Measurements from ENCODE around the gene C1QL2. TPM values are rescaled to one million over a fixed set of nuclear protein-coding genes. Genes with fewer than 3 reads are reported as not detected.

Gene C1QL2
- total RNA-seq, 1 experiment from 2014 or later, result not detected

- RAD21 ChIA-PET (ENCODE audit: low non-redundant PET in 1 of 2, low total read pairs in 2 of 2, uncharacterized antibody in 2 of 2, unreplicated experiment in 2 of 2), result no interaction called here
- ATAC-seq, result no peak
- no peak for DNase-seq (ENCODE audit: low read depth, low spot score)
- peaks cover 18% of the 10 kb centered on the region; the same call in 1 of the 2 replicates for H3K27me3 ChIP-seq (ENCODE audit: insufficient read depth, low read length)
- BruUV-seq (replicated peaks), result no TSS peak
- H3K9me2 ChIP-seq (ENCODE audit: insufficient read depth), result no peaks in the 10 kb centered on the region
- H3K27ac ChIP-seq (ENCODE audit: low read depth, low read length), result no peak overlapping the region
- no peak overlapping the region for H2AFZ ChIP-seq (ENCODE audit: low read depth, low read length, poor library complexity, severe bottlenecking)
- no peaks in the 10 kb centered on the region for H3K36me3 ChIP-seq (ENCODE audit: control insufficient read depth in 1 of 2, insufficient read depth in 2 of 2, low read length in 2 of 2)
- H3K79me2 ChIP-seq (ENCODE audit: insufficient read depth, low read length), result no peaks in the 10 kb centered on the region
- TF ChIP-seq RAD21 (IDR thresholded peaks at IDR 0.05; ENCODE audit: low read depth) (no peak), YY1 (IDR thresholded peaks at IDR 0.05; ENCODE audit: extremely low read depth, insufficient replicate concordance, low read depth, low read length) (no peak), TCF7L2 (IDR thresholded peaks at IDR 0.05; ENCODE audit: borderline replicate concordance, extremely low read depth, insufficient read depth, insufficient read length) (no peak), REST (IDR thresholded peaks at IDR 0.05; ENCODE audit: low read depth) (no peak), ATF3 (IDR thresholded peaks at IDR 0.05) (no peak), POLR2A (IDR thresholded peaks at IDR 0.05; ENCODE audit: borderline replicate concordance, extremely low read depth, insufficient read depth, insufficient read length) (no peak), ZFX (IDR thresholded peaks at IDR 0.05) (no peak), EGR1 (IDR thresholded peaks at IDR 0.05; ENCODE audit: low read depth) (no peak), ELF1 (IDR thresholded peaks at IDR 0.05; ENCODE audit: borderline replicate concordance, low read depth) (no peak), MAX (IDR thresholded peaks at IDR 0.05) (no peak), SP1 (IDR thresholded peaks at IDR 0.05; ENCODE audit: low read depth) (no peak), FOSL1 (IDR thresholded peaks at IDR 0.05; ENCODE audit: low read depth) (no peak), ZBTB33 (IDR thresholded peaks at IDR 0.05; ENCODE audit: extremely low read depth, insufficient replicate concordance, low read length) (no peak), POLR2AphosphoS5 (IDR thresholded peaks at IDR 0.05; ENCODE audit: low read depth, low read length) (no peak), JUND (IDR thresholded peaks at IDR 0.05) (no peak)
- H3K4me2 ChIP-seq (ENCODE audit: low read length), result no peak overlapping the region
- CTCF ChIA-PET, result no interaction called here
- H3K9me3 ChIP-seq (ENCODE audit: control insufficient read depth in 1 of 2, insufficient read depth in 1 of 2, low read depth in 1 of 2, low read length in 2 of 2), result no peaks in the 10 kb centered on the region
- H3K4me3 ChIP-seq (replicated peaks in 1 of 2; ENCODE audit: low read depth in 1 of 2, low read length in 2 of 2), result no peak overlapping the region
- no peaks in the 10 kb centered on the region for H3K4me1 ChIP-seq (ENCODE audit: control insufficient read depth in 1 of 2, insufficient read depth in 2 of 2, low read length in 2 of 2)
- no peak overlapping the region for H3K9ac ChIP-seq (ENCODE audit: low read length)
- intact Hi-C loops (cut with micrococcal nuclease), result no loop called here
- POLR2A ChIA-PET, result no interaction called here
- no peaks in the 10 kb centered on the region for H4K20me1 ChIP-seq (ENCODE audit: insufficient read depth)
Measured at GRCh38 chr2:119170504-119170903, 12.0 kb upstream of the C1QL2 start.
